GM23338 (cell line): ENCODE results near the gene KHK. TPM values are rescaled to one million over a fixed set of nuclear protein-coding genes. Genes with fewer than 3 reads are reported as not detected.

Source experiments
- ATAC-seq: fragments of 200-7000 bp; cut with Tn5 transposase; 3 replicates; pipeline ENCODE4 v1.9.1; 2020
- DNase-seq: peaks from one replicate; pipeline ENCODE4 v3.0.0-alpha.2; 2015; ENCODE audit warnings: low spot score
- H2AFZ ChIP-seq: fragments of 200-600 bp; sonication (generic); 2 replicates; pipeline ENCODE4 v1.8.0; 2016; ENCODE audit warnings: antibody characterized with exemption, mild to moderate bottlenecking, moderate library complexity
- H3F3A ChIP-seq: fragments of 200-600 bp; sonication (generic); replicated peaks from 2 replicates; pipeline ENCODE4 v1.8.0; 2017; ENCODE audit warnings: antibody characterized with exemption, mixed run types, low read depth
- H3K27ac ChIP-seq: fragments of 200-600 bp; sonication (generic); 2 replicates; pipeline ENCODE4 v1.6.1; 2016; ENCODE audit warnings: low read depth
- H3K27me3 ChIP-seq: fragments of 200-600 bp; sonication (generic); 2 replicates; pipeline ENCODE4 v1.8.0; 2016; ENCODE audit warnings: mild to moderate bottlenecking, mixed run types, moderate library complexity; ENCODE audit not compliant: insufficient read depth
- H3K36me3 ChIP-seq: fragments of 200-600 bp; sonication (generic); 2 replicates; pipeline ENCODE4 v1.8.0; 2016; ENCODE audit warnings: mild to moderate bottlenecking; ENCODE audit not compliant: insufficient read depth
- H3K4me1 ChIP-seq: fragments of 200-600 bp; sonication (generic); 2 replicates; pipeline ENCODE4 v1.8.0; 2016; ENCODE audit warnings: mild to moderate bottlenecking, moderate library complexity; ENCODE audit not compliant: insufficient read depth
- H3K4me2 ChIP-seq: fragments of 200-600 bp; sonication (generic); 2 replicates; pipeline ENCODE4 v1.7.1; 2017; ENCODE audit warnings: mixed run types
- H3K4me3 ChIP-seq: fragments of 200-600 bp; sonication (generic); 2 replicates; pipeline ENCODE4 v1.6.1; 2016; ENCODE audit warnings: mixed run types
- H3K79me2 ChIP-seq: fragments of 200-600 bp; sonication (generic); replicated peaks from 2 replicates; pipeline ENCODE4 v1.8.0; 2017; ENCODE audit warnings: mild to moderate bottlenecking; ENCODE audit not compliant: insufficient read depth
- H3K9me2 ChIP-seq: fragments of 200-600 bp; sonication (generic); 2 replicates; pipeline ENCODE4 v1.8.0; 2017; ENCODE audit not compliant: insufficient read depth
- H4K20me1 ChIP-seq: fragments of 200-600 bp; sonication (generic); replicated peaks from 2 replicates; pipeline ENCODE4 v1.8.0; 2017; ENCODE audit warnings: mild to moderate bottlenecking; ENCODE audit not compliant: insufficient read depth
- H3K27ac Mint-ChIP-seq: 2 replicates; pipeline ENCODE4 v1.8.0; 2020; ENCODE audit warnings: inconsistent platforms, mild to moderate bottlenecking, moderate library complexity, mixed read lengths
- H3K27me3 Mint-ChIP-seq: 3 replicates; pipeline ENCODE4 v1.8.0; 2022; ENCODE audit warnings: low read depth, mild to moderate bottlenecking, moderate library complexity, mixed read lengths, inconsistent platforms; ENCODE audit not compliant: insufficient read depth, poor library complexity
- H3K36me3 Mint-ChIP-seq: 3 replicates; pipeline ENCODE4 v1.8.0; 2021; ENCODE audit warnings: low read depth, mild to moderate bottlenecking, inconsistent platforms, moderate library complexity, mixed read lengths
- H3K4me1 Mint-ChIP-seq: 3 replicates; pipeline ENCODE4 v1.8.0; 2020; ENCODE audit warnings: mild to moderate bottlenecking, inconsistent platforms, mixed read lengths
- H3K4me3 Mint-ChIP-seq: 3 replicates; pipeline ENCODE4 v1.8.0; 2021; ENCODE audit warnings: moderate library complexity, mild to moderate bottlenecking, inconsistent platforms, mixed read lengths
- H3K9me3 Mint-ChIP-seq: 3 replicates; pipeline ENCODE4 v1.8.0; 2020; ENCODE audit warnings: moderate library complexity, mild to moderate bottlenecking, inconsistent platforms, mixed read lengths
- NANOG ChIP-seq: IDR thresholded peaks from 2 replicates; pipeline ENCODE4 v1.6.1; 2016; ENCODE audit warnings: antibody characterized with exemption, borderline replicate concordance
- polyA plus RNA-seq: library from polyadenylated mRNA; unstranded; fragments of >200 nt; fragmentation: Nextera tagmentation; extraction: Ambion mirVana; gene quantifications from 2 replicates; pipeline ENCODE4 v1.2.1, GENCODE V29; 2016
- total RNA-seq: library from RNA; depleted of rRNA; stranded (reverse); fragments of >200 nt; shearing (Covaris generic); gene quantifications from 2 replicates; pipeline ENCODE4 v1.2.3, GENCODE V29; 2014
- TF ChIP-seq, protein P1 (sequence below): fragments of 250-450 bp; sonication (Bioruptor Pico); IDR thresholded peaks from 2 replicates; pipeline ENCODE4 v1.5.0; 2020; ENCODE audit warnings: mild to moderate bottlenecking, moderate library complexity

The KHK gene
- total and polyA plus RNA-seq, 2 experiments from 2014 or later: 9.7 TPM

DNA sequence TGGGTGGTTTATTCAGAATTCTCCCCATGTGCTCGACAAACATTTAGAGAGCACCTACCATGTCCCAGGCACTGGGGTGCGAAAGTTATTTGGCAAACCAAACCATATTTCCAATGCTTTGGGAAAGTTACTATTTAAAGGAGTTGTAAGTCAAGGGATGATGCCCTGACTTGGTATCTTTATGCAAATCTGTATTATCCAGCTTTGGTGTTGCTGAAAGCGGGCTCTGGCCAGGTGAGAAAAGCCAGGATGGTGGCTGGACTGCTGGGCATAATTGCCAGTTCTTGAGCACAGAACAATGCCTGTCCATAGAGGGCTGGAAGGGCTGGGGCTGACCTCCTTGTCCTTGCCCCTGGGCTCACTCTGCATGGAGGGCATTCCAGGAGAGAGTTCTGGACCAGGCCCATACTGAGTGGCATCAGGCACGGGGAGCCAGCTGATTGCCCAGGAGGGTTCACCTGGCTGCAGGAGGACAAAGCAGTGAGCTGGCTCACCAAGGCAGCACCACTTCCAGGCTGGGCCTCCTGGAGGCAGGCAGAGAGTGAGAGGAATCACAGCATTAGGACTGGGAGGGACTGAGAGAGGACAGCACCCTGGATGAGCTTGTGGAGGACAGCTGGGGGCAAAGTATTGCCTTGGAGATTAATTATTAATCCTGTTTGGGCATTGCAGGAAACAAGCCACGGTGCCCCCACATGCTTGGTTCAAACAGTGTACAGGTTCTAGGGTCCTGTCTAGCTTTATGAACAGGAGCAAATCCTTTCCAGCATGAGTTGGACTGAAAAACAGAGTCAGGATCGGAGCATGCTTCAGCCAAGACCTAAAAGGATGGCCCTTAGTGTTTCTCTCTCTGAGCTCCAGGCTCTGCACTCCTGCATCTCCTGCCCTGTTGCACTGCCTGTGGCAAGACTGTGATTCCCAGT is 7.1 kb downstream of the KHK start (continued):
- TF ChIP-seq, protein P1, sequence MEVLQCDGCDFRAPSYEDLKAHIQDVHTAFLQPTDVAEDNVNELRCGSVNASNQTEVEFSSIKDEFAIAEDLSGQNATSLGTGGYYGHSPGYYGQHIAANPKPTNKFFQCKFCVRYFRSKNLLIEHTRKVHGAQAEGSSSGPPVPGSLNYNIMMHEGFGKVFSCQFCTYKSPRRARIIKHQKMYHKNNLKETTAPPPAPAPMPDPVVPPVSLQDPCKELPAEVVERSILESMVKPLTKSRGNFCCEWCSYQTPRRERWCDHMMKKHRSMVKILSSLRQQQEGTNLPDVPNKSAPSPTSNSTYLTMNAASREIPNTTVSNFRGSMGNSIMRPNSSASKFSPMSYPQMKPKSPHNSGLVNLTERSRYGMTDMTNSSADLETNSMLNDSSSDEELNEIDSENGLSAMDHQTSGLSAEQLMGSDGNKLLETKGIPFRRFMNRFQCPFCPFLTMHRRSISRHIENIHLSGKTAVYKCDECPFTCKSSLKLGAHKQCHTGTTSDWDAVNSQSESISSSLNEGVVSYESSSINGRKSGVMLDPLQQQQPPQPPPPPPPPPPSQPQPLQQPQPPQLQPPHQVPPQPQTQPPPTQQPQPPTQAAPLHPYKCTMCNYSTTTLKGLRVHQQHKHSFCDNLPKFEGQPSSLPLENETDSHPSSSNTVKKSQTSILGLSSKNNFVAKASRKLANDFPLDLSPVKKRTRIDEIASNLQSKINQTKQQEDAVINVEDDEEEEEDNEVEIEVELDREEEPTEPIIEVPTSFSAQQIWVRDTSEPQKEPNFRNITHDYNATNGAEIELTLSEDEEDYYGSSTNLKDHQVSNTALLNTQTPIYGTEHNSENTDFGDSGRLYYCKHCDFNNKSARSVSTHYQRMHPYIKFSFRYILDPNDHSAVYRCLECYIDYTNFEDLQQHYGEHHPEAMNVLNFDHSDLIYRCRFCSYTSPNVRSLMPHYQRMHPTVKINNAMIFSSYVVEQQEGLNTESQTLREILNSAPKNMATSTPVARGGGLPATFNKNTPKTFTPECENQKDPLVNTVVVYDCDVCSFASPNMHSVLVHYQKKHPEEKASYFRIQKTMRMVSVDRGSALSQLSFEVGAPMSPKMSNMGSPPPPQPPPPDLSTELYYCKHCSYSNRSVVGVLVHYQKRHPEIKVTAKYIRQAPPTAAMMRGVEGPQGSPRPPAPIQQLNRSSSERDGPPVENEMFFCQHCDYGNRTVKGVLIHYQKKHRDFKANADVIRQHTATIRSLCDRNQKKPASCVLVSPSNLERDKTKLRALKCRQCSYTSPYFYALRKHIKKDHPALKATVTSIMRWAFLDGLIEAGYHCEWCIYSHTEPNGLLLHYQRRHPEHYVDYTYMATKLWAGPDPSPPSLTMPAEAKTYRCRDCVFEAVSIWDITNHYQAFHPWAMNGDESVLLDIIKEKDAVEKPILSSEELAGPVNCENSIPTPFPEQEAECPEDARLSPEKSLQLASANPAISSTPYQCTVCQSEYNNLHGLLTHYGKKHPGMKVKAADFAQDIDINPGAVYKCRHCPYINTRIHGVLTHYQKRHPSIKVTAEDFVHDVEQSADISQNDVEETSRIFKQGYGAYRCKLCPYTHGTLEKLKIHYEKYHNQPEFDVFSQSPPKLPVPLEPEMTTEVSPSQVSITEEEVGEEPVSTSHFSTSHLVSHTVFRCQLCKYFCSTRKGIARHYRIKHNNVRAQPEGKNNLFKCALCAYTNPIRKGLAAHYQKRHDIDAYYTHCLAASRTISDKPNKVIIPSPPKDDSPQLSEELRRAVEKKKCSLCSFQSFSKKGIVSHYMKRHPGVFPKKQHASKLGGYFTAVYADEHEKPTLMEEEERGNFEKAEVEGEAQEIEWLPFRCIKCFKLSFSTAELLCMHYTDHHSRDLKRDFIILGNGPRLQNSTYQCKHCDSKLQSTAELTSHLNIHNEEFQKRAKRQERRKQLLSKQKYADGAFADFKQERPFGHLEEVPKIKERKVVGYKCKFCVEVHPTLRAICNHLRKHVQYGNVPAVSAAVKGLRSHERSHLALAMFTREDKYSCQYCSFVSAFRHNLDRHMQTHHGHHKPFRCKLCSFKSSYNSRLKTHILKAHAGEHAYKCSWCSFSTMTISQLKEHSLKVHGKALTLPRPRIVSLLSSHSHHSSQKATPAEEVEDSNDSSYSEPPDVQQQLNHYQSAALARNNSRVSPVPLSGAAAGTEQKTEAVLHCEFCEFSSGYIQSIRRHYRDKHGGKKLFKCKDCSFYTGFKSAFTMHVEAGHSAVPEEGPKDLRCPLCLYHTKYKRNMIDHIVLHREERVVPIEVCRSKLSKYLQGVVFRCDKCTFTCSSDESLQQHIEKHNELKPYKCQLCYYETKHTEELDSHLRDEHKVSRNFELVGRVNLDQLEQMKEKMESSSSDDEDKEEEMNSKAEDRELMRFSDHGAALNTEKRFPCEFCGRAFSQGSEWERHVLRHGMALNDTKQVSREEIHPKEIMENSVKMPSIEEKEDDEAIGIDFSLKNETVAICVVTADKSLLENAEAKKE (CRISPR knock-in tag): no peak

- Histone ChIP-seq H3K36me3 (no peaks in the 10 kb centered on the region), H3K27ac (no peak overlapping the region), H3K9me2 (no peaks in the 10 kb centered on the region), H3F3A (no peaks in the 10 kb centered on the region), H4K20me1 (no peaks in the 10 kb centered on the region; the same call in 1 of the 2 replicates), H3K27me3 (no peaks in the 10 kb centered on the region), H3K79me2 (no peaks in the 10 kb centered on the region), H3K4me2 (no peak overlapping the region), H2AFZ (no peak overlapping the region), H3K4me1 (peaks cover 4% of the 10 kb centered on the region; the same call in 1 of the 2 replicates), H3K4me3 (no peak overlapping the region)
- no peak for ATAC-seq
- DNase-seq: no peak
- Mint-ChIP-seq H3K4me1 (peaks cover 9% of the 10 kb centered on the region), H3K4me3 (no peak overlapping the region), H3K9me3 (no peaks in the 10 kb centered on the region; the same call in 2 of the 3 replicates), H3K27me3 (peaks cover 19% of the 10 kb centered on the region), H3K36me3 (no peaks in the 10 kb centered on the region; the same call in 2 of the 3 replicates), H3K27ac (no peak overlapping the region)
- no peak for TF ChIP-seq NANOG
- TF ChIP-seq, protein P1 (CRISPR knock-in tag): no peak
Observed at GRCh38 chr2:27094353-27094984, 7.9 kb downstream of the KHK start.
